Hepatocyte (in vitro differentiated cells): ENCODE measurements around the gene XRCC4.

Source experiments
- EZH2 ChIP-seq: fragments of 200-600 bp; sonication (generic); IDR thresholded peaks from 2 replicates; pipeline ENCODE4 v1.6.1; 2016; ENCODE audit warnings: antibody characterized with exemption, mild to moderate bottlenecking, borderline replicate concordance
- EZH2phosphoT487 ChIP-seq: fragments of 200-600 bp; sonication (generic); IDR thresholded peaks from one replicate; pipeline ENCODE4 v1.6.1; 2018; ENCODE audit warnings: antibody characterized with exemption, mild to moderate bottlenecking, low read depth, moderate library complexity; ENCODE audit not compliant: unreplicated experiment, severe bottlenecking
- TF ChIP-seq, protein P1 (sequence below): fragments of 200-600 bp; sonication (generic); IDR thresholded peaks from 2 replicates; pipeline ENCODE4 v1.5.1; 2016; ENCODE audit warnings: antibody characterized with exemption, mild to moderate bottlenecking; ENCODE audit not compliant: poor library complexity

DNA sequence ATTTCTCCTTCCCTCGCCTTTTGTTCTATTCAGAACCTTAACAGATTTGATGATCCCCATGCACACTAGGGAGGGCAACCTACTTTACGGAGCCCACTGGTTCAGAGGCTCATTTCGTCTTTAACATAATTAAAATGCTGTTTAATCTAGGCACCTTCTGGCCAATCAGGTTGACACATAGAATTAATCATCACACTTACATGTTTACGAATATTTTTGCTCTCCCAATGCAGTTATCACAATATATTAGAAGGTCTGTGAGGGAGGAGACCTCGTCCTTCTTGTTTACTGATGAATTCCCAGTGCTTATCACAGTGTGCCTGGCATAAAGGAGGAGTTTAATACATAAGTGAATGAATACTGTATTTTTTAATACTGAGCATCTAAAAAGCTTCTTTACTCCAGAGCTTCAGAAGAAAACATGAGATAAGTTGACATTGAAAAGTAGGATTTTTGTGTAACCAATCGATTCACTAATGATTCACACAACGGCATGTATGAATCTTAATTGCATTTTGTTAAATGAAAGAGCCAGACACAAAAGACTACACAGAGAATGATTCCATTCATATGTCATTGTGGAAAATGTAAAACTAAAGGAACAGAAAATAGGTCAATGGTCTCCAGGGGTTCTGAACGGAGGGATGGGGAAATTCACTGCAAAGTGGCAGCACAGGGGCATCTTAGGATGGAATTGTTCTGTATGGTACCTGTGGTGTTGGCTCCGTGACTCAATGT, 315.6 kb downstream of the XRCC4 start:
- TF ChIP-seq, protein P1, sequence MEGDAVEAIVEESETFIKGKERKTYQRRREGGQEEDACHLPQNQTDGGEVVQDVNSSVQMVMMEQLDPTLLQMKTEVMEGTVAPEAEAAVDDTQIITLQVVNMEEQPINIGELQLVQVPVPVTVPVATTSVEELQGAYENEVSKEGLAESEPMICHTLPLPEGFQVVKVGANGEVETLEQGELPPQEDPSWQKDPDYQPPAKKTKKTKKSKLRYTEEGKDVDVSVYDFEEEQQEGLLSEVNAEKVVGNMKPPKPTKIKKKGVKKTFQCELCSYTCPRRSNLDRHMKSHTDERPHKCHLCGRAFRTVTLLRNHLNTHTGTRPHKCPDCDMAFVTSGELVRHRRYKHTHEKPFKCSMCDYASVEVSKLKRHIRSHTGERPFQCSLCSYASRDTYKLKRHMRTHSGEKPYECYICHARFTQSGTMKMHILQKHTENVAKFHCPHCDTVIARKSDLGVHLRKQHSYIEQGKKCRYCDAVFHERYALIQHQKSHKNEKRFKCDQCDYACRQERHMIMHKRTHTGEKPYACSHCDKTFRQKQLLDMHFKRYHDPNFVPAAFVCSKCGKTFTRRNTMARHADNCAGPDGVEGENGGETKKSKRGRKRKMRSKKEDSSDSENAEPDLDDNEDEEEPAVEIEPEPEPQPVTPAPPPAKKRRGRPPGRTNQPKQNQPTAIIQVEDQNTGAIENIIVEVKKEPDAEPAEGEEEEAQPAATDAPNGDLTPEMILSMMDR: no peak
- TF ChIP-seq EZH2 (no peak), EZH2phosphoT487 (no peak)
